Memory B cell (primary cell): ENCODE results near the gene PACC1.
"Not testable (repeated sequence)": the region's sequence is repeated elsewhere in the genome, so short reads cannot be mapped to it uniquely, and the experiment has no call there.

Experiments used
- ATAC-seq: fragments of 150-1000 bp; cut with Tn5 transposase; 2 replicates; pipeline ENCODE4 v1.10.0; 2021; ENCODE audit warnings: low read depth, mild to moderate bottlenecking, moderate library complexity
- DNase-seq, 2 donors: peaks; one replicate each; pipeline ENCODE4 v3.0.0; 2022; ENCODE audit warnings: low spot score in 2 of 2
- H3K27ac Mint-ChIP-seq: one replicate; pipeline ENCODE4 v1.8.0; 2022; ENCODE audit warnings: mild to moderate bottlenecking, moderate library complexity, mixed read lengths
- H3K27me3 Mint-ChIP-seq: one replicate; pipeline ENCODE4 v1.8.0; 2022; ENCODE audit warnings: mixed read lengths
- H3K36me3 Mint-ChIP-seq: one replicate; pipeline ENCODE4 v1.8.0; 2022; ENCODE audit warnings: mild to moderate bottlenecking, mixed read lengths
- H3K4me1 Mint-ChIP-seq: one replicate; pipeline ENCODE4 v1.8.0; 2022; ENCODE audit warnings: mixed read lengths
- H3K4me3 Mint-ChIP-seq: one replicate; pipeline ENCODE4 v1.8.0; 2022; ENCODE audit warnings: mild to moderate bottlenecking, moderate library complexity, mixed read lengths
- H3K9me3 Mint-ChIP-seq: one replicate; pipeline ENCODE4 v1.8.0; 2022; ENCODE audit warnings: mixed read lengths

PACC1 gene

GRCh38 chr1:212395678-212396437, 18.8 kb downstream of the PACC1 start:
- peaks cover 14% of the 10 kb centered on the region for H3K9me3 Mint-ChIP-seq
- ATAC-seq: not testable (repeated sequence)
- H3K36me3 Mint-ChIP-seq: peaks cover 42% of the 10 kb centered on the region

GRCh38 chr1:212388985-212389716, 25.5 kb downstream of the PACC1 start:
- no peak for DNase-seq
- Mint-ChIP-seq H3K36me3 (peaks cover 57% of the 10 kb centered on the region), H3K4me3 (no peak overlapping the region), H3K27ac (no peak overlapping the region), H3K4me1 (peaks cover 5% of the 10 kb centered on the region), H3K27me3 (no peaks in the 10 kb centered on the region), H3K9me3 (peaks cover 9% of the 10 kb centered on the region)
- ATAC-seq: no peak

More at GRCh38 chr1:212395678-212396437, 18.8 kb downstream of the PACC1 start:
- not testable (repeated sequence) for H3K27me3 Mint-ChIP-seq, H3K4me3 Mint-ChIP-seq, DNase-seq, H3K27ac Mint-ChIP-seq, H3K4me1 Mint-ChIP-seq

DNA sequence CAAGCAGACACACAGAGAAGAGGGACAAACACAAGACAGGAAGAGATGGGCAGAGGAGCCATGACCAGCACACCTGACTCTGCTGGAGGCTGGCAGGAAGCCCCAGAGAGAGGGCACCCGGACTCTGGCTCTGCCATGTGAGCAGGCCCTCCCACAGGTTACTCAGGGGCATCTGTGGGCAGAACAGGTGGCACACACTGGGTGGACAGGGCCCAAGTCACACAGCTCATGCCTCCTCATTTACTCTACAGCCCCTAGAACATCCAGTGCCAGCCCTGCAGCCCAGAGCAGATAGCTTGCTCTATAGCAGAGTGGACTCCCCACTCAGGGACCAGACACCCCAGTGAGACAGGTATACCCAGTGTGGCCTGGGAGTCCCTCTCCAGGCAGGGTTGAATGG, 28.7 kb downstream of the PACC1 start:
- peaks cover 5% of the 10 kb centered on the region for H3K4me1 Mint-ChIP-seq
- peaks cover 53% of the 10 kb centered on the region for H3K36me3 Mint-ChIP-seq
- no peak overlapping the region for H3K4me3 Mint-ChIP-seq
- no peak for DNase-seq
- no peak for ATAC-seq
- no peak overlapping the region for H3K27ac Mint-ChIP-seq
- H3K9me3 Mint-ChIP-seq: peaks cover 3% of the 10 kb centered on the region
- H3K27me3 Mint-ChIP-seq: no peaks in the 10 kb centered on the region

- Mint-ChIP-seq H3K27ac (peak overlapping the region; percentile 29), H3K4me3 (no peak overlapping the region), H3K36me3 (peaks cover 47% of the 10 kb centered on the region), H3K9me3 (no peaks in the 10 kb centered on the region), H3K4me1 (peaks cover 3% of the 10 kb centered on the region), H3K27me3 (no peaks in the 10 kb centered on the region)
- DNase-seq (no peak), ATAC-seq (no peak)
Measured at GRCh38 chr1:212381397-212382035, 33.2 kb downstream of the PACC1 start.

DNA sequence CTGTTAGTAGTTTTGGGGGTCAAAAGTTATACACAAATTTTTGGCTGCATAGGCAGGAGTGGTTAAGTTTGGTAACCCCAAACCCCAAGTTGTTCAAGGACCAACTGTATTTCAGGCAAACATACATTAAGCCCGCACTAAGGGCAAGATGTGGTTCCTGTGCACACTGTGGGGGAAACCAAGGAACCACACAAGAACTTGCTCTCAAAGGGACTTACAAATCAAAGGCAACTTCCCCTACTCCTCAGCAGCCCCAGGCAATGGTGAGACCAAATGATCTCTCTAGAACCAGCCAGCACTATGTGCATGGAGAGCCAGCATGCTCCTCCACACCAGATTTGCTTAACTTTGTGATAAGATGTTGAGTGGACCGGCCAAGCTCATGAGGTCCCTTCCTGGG, 35.3 kb downstream of the PACC1 start:
- Mint-ChIP-seq H3K4me1 (no peaks in the 10 kb centered on the region), H3K36me3 (peaks cover 41% of the 10 kb centered on the region), H3K4me3 (no peak overlapping the region), H3K27ac (no peak overlapping the region), H3K9me3 (no peaks in the 10 kb centered on the region), H3K27me3 (no peaks in the 10 kb centered on the region)
- no peak for DNase-seq
- ATAC-seq: no peak

DNA sequence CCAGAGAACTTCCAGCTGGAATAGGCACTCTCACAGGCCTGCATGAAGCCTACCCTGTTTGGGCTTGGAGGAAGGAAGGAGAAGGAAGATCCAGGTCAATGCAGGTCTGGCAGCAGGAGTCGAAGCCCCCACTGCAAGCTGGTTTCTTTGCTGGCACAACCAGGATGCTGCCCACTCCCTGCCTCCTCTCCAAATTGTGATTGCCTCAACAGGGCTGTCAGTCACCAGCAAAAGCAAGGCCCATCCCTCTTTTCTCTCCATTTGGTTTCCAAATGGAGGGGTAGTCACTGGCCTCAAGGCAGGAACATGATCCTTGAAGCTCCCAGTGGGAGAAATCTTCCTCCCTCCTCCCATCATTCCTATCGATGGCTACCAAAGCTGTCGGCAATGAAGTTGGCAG, 37.0 kb downstream of the PACC1 start:
- no peak overlapping the region for H3K4me3 Mint-ChIP-seq
- H3K36me3 Mint-ChIP-seq: peaks cover 46% of the 10 kb centered on the region
- H3K4me1 Mint-ChIP-seq: no peaks in the 10 kb centered on the region
- H3K9me3 Mint-ChIP-seq: peaks cover 2% of the 10 kb centered on the region
- no peak for ATAC-seq
- DNase-seq: no peak
- peak overlapping the region; percentile 35 for H3K27ac Mint-ChIP-seq
- H3K27me3 Mint-ChIP-seq: no peaks in the 10 kb centered on the region

- Mint-ChIP-seq H3K9me3 (peaks cover 2% of the 10 kb centered on the region), H3K4me1 (no peaks in the 10 kb centered on the region), H3K27me3 (no peaks in the 10 kb centered on the region), H3K4me3 (no peak overlapping the region), H3K27ac (no peak overlapping the region), H3K36me3 (peaks cover 53% of the 10 kb centered on the region)
- ATAC-seq: no peak
- DNase-seq: no peak
Measured at GRCh38 chr1:212375986-212376385, 38.7 kb downstream of the PACC1 start.

- Mint-ChIP-seq H3K4me1 (no peaks in the 10 kb centered on the region), H3K4me3 (no peak overlapping the region), H3K27me3 (no peaks in the 10 kb centered on the region), H3K27ac (no peak overlapping the region), H3K36me3 (peaks cover 44% of the 10 kb centered on the region), H3K9me3 (peaks cover 2% of the 10 kb centered on the region)
- peak; percentile 32 to 54 for DNase-seq
- ATAC-seq: peak; percentile 83
Measured at GRCh38 chr1:212368073-212368484, 46.6 kb downstream of the PACC1 start.

DNA sequence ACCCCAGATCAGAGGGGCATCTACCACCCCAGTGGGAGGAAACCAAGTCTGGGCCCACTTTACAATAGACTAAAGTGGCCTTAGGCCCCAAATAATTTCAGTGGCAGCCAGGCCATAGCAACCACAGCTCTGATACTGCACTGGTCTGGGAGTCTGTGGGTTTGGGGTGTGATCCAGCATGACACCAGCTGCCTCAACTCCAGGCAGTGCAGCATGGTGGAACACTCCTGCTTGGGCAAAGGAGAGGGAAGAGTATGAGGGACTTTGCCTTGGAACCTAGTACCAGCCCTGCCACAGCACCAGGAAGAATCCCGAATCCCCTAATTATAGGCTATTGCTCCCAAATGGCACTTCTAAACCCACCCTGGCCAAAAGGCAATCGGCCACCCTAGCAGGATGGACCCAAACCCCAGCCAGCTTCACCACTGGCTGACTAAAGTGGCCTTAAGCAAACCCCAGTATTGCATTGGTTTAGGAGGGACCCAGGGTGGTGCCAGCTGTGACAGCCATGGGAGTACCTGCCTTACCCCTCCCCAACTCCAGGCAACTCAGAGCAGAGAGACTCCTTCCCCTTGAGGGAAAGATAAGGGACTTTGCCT, 47.1 kb downstream of the PACC1 start:
- peaks cover 39% of the 10 kb centered on the region for H3K36me3 Mint-ChIP-seq
- no peak overlapping the region for H3K4me3 Mint-ChIP-seq
- ATAC-seq (no peak), DNase-seq (no peak)
- H3K27ac Mint-ChIP-seq: no peak overlapping the region
- H3K4me1 Mint-ChIP-seq: no peaks in the 10 kb centered on the region
- no peaks in the 10 kb centered on the region for H3K27me3 Mint-ChIP-seq
- no peaks in the 10 kb centered on the region for H3K9me3 Mint-ChIP-seq

DNA sequence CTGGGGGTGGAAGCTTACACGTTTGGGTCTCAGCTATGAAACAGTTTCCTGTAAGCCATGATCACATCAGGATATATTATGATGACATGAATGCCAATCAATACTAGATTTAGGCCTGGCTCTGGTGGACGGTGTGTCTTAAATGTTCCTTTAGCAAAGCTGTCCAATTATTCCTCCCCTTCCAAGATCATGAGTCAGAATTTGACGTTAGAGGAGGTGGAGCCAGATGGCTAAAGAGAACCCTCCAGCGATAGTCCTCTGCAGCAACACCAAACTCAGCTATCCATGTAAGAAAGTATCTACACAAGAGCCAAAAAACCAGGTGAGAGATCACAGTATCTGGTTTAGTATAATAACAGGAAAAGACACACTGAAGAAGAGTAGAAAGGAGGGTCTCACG, 47.8 kb downstream of the PACC1 start:
- no peaks in the 10 kb centered on the region for H3K4me1 Mint-ChIP-seq
- no peak overlapping the region for H3K4me3 Mint-ChIP-seq
- ATAC-seq: no peak
- no peaks in the 10 kb centered on the region for H3K9me3 Mint-ChIP-seq
- no peaks in the 10 kb centered on the region for H3K27me3 Mint-ChIP-seq
- H3K27ac Mint-ChIP-seq: no peak overlapping the region
- no peak for DNase-seq
- H3K36me3 Mint-ChIP-seq: peaks cover 34% of the 10 kb centered on the region

- Mint-ChIP-seq H3K36me3 (peaks cover 33% of the 10 kb centered on the region), H3K27ac (peak overlapping the region; percentile 81), H3K9me3 (no peaks in the 10 kb centered on the region), H3K4me1 (peaks cover 2% of the 10 kb centered on the region), H3K27me3 (no peaks in the 10 kb centered on the region), H3K4me3 (no peak overlapping the region)
- DNase-seq: no peak
- ATAC-seq: no peak
Measured at GRCh38 chr1:212364985-212365384, 49.7 kb downstream of the PACC1 start.

GRCh38 chr1:212359794-212360479, 54.7 kb downstream of the PACC1 start:
- H3K27me3 Mint-ChIP-seq: no peaks in the 10 kb centered on the region
- peaks cover 16% of the 10 kb centered on the region for H3K36me3 Mint-ChIP-seq
- H3K27ac Mint-ChIP-seq: peak overlapping the region; percentile 22
- DNase-seq (no peak), ATAC-seq (no peak)
- H3K9me3 Mint-ChIP-seq: no peaks in the 10 kb centered on the region
- peaks cover 2% of the 10 kb centered on the region for H3K4me1 Mint-ChIP-seq
- no peak overlapping the region for H3K4me3 Mint-ChIP-seq

GRCh38 chr1:212355230-212355969, 59.3 kb downstream of the PACC1 start:
- Mint-ChIP-seq H3K9me3 (no peaks in the 10 kb centered on the region), H3K27ac (no peak overlapping the region), H3K4me1 (no peaks in the 10 kb centered on the region), H3K36me3 (peaks cover 16% of the 10 kb centered on the region), H3K4me3 (no peak overlapping the region), H3K27me3 (no peaks in the 10 kb centered on the region)
- no peak for ATAC-seq
- DNase-seq: no peak
